OCI-LY1 (cell line): ENCODE measurements around the gene KLF7.

Experiments used
- EZH2 ChIP-seq: fragments of 200-600 bp; sonication (generic), shearing (Covaris generic); IDR thresholded peaks from 2 replicates; pipeline ENCODE4 v1.8.0; 2017; ENCODE audit warnings: borderline replicate concordance, mixed run types, mild to moderate bottlenecking, antibody characterized with exemption, low read length, moderate library complexity, mixed read lengths
- TF ChIP-seq, protein P1 (sequence below): fragments of 200-600 bp; sonication (generic), shearing (Covaris generic); IDR thresholded peaks from 2 replicates; pipeline ENCODE4 v1.5.1; 2017; ENCODE audit warnings: mild to moderate bottlenecking, antibody characterized with exemption, low read length, moderate library complexity, mixed read lengths

DNA sequence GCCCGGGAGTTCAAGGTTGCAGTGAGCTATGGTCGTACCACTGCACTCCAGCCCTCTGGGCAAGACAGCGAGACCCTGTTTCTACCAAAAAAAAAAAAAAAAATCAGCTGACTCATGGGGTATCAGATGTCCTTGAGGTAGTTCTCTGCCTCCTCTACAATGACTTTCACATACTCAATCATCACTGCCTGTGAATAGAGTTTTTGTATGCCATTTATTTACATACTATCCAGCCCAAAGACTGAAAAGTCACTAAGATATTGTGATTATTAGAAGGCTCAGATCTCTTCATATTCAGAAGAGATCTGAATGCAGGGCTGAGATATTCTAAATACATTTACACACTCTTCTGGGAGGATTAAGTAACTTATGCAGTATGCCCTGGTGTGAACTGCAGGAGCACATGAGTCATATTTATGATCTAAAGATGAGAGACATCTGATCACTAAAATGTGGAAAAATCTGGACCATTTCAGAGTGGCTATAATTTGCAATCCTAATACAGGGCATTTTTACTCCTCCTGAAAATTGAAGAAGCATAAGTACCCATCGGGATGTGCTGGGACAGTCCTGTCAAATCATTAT lies 38.9 kb downstream of the KLF7 start:
- no peak for TF ChIP-seq EZH2
- TF ChIP-seq, protein P1, sequence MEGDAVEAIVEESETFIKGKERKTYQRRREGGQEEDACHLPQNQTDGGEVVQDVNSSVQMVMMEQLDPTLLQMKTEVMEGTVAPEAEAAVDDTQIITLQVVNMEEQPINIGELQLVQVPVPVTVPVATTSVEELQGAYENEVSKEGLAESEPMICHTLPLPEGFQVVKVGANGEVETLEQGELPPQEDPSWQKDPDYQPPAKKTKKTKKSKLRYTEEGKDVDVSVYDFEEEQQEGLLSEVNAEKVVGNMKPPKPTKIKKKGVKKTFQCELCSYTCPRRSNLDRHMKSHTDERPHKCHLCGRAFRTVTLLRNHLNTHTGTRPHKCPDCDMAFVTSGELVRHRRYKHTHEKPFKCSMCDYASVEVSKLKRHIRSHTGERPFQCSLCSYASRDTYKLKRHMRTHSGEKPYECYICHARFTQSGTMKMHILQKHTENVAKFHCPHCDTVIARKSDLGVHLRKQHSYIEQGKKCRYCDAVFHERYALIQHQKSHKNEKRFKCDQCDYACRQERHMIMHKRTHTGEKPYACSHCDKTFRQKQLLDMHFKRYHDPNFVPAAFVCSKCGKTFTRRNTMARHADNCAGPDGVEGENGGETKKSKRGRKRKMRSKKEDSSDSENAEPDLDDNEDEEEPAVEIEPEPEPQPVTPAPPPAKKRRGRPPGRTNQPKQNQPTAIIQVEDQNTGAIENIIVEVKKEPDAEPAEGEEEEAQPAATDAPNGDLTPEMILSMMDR: no peak
